Upper lobe of left lung (tissue), 6 donors: ENCODE results near the gene FCAMR. TPM values are rescaled to one million over a fixed set of nuclear protein-coding genes. Genes with fewer than 3 reads are reported as not detected.
A peak's percentile ranks its signal among the peaks of the same experiment; 100 is the strongest.

ENCODE experiments used
- ATAC-seq, 2 donors: fragments of 200-7000 bp; cut with Tn5 transposase; one replicate each; pipeline ENCODE4 v1.9.1; 2022; ENCODE audit warnings: mild to moderate bottlenecking in 2 of 2, moderate library complexity in 2 of 2; ENCODE audit not compliant: low FRiP score in 2 of 2
- DNase-seq, 2 donors: peaks; one replicate each; pipeline ENCODE4 v3.0.0-alpha.2; 2019 to 2020
- H3K27ac ChIP-seq, 4 donors: fragments of 200-600 bp; sonication (generic); one replicate each; pipeline ENCODE4 v1.5.1; 2016 to 2019
- H3K27me3 ChIP-seq, 4 donors: fragments of 200-600 bp; sonication (generic); one replicate each; pipeline ENCODE4 v1.5.1; 2017 to 2019
- H3K36me3 ChIP-seq, 4 donors: fragments of 200-600 bp; sonication (generic); one replicate each; pipeline ENCODE4 v1.5.1; 2016 to 2019
- H3K4me1 ChIP-seq, 4 donors: fragments of 200-600 bp; sonication (generic); one replicate each; pipeline ENCODE4 v1.5.1; 2018 to 2019
- H3K4me3 ChIP-seq, 4 donors: fragments of 200-600 bp; sonication (generic); one replicate each; pipeline ENCODE4 v1.5.1; 2017 to 2019; ENCODE audit warnings: mild to moderate bottlenecking in 2 of 4, moderate library complexity in 1 of 4
- H3K9me3 ChIP-seq, 4 donors: fragments of 200-600 bp; sonication (generic); one replicate each; pipeline ENCODE4 v1.5.1; 2018 to 2019
- CTCF ChIP-seq, 6 experiments: fragments of 450-650 bp in 4 of 6; fragments of 200-600 bp in 2 of 6; sonication (generic) in 2 of 6; IDR thresholded peaks; one replicate each; pipeline ENCODE4 v1.5.1; 2016 to 2019; ENCODE audit warnings: antibody characterized with exemption in 6 of 6
- EP300 ChIP-seq, 4 donors: sonication (generic); formaldehyde crosslinking; IDR thresholded peaks; one replicate each; pipeline ENCODE4 v1.5.1; 2017; ENCODE audit warnings: antibody characterized with exemption in 4 of 4, control low read depth in 2 of 4
- POLR2A ChIP-seq, 4 donors: fragments of 450-650 bp; IDR thresholded peaks; one replicate each; pipeline ENCODE4 v1.5.1; 2016 to 2017; ENCODE audit warnings: antibody characterized with exemption in 4 of 4, mild to moderate bottlenecking in 2 of 4
- POLR2AphosphoS5 ChIP-seq, 2 donors: sonication (generic); formaldehyde crosslinking; IDR thresholded peaks; one replicate each; pipeline ENCODE4 v1.5.1; 2017; ENCODE audit warnings: antibody characterized with exemption in 2 of 2
- WGBS, 2 donors: methylation state at CpG; one replicate each; pipeline ENCODE4 v1.1.5; 2017 to 2018; 5-methylcytosine and 5-hydroxymethylcytosine counted together
- total RNA-seq, 6 donors: library from RNA; depleted of rRNA in 4 of 6; stranded (reverse); fragments of >200 nt in 4 of 6; gene quantifications; one replicate each; pipeline versions ENCODE4 v1.1.0 to v1.2.1, GENCODE V29; 2016 to 2021
- donor health status: DM: no; HTN: no; CAD: no; lungs with moderate emphysema.
- donor health status: DM: no; HTN: yes; CAD: no; lungs with severe emphysema.

The FCAMR gene
- total RNA-seq, 6 donors from 2014 or later = 7.3 TPM; not detected in 5

GRCh38 chr1:206951318-206952100 lies 18.8 kb downstream of the FCAMR start:
- no peaks in the 10 kb centered on the region for H3K36me3 ChIP-seq
- DNase-seq (no peak), ATAC-seq (no peak)
- no peaks in the 10 kb centered on the region for H3K9me3 ChIP-seq
- TF ChIP-seq EP300 (IDR thresholded peaks at IDR 0.05) = no peak
- no peak for TF ChIP-seq POLR2A (IDR thresholded peaks at IDR 0.05)
- no peak for TF ChIP-seq POLR2AphosphoS5 (IDR thresholded peaks at IDR 0.05)
- no peak for TF ChIP-seq CTCF (IDR thresholded peaks at IDR 0.05)
- H3K4me3 ChIP-seq = no peak overlapping the region
- H3K27ac ChIP-seq = peak overlapping the region in 2 of 4 donors; percentile 32 to 63
- H3K27me3 ChIP-seq = no peaks in the 10 kb centered on the region
- H3K4me1 ChIP-seq = peaks cover 0 to 36% (median 15%) of the 10 kb centered on the region in 4 donors
- 64 to 67% methylated on average over 4 of the region's 4 CpGs for WGBS, 2 donors

- DNase-seq (no peak), ATAC-seq (no peak)
- TF ChIP-seq POLR2A (IDR thresholded peaks at IDR 0.05) (no peak), CTCF (IDR thresholded peaks at IDR 0.05) (no peak), POLR2AphosphoS5 (IDR thresholded peaks at IDR 0.05) (no peak), EP300 (IDR thresholded peaks at IDR 0.05) (no peak)
- no peaks in the 10 kb centered on the region for H3K9me3 ChIP-seq
- H3K36me3 ChIP-seq = no peaks in the 10 kb centered on the region
- H3K27ac ChIP-seq = no peak overlapping the region
- peaks cover 0 to 26% (median 13%) of the 10 kb centered on the region in 4 donors for H3K4me1 ChIP-seq
- H3K4me3 ChIP-seq = no peak overlapping the region
- WGBS, 2 donors = 93 to 95% methylated on average over 5 of the region's 5 CpGs
- H3K27me3 ChIP-seq = no peaks in the 10 kb centered on the region
These were observed 20.6 kb downstream of the FCAMR start for GRCh38 chr1:206949641-206950040.

- Histone ChIP-seq H3K27me3 (no peaks in the 10 kb centered on the region), H3K4me1 (peaks cover 0 to 22% (median 12%) of the 10 kb centered on the region in 4 donors), H3K9me3 (no peaks in the 10 kb centered on the region), H3K27ac (no peak overlapping the region), H3K36me3 (no peaks in the 10 kb centered on the region), H3K4me3 (no peak overlapping the region)
- DNase-seq = no peak
- no peak for ATAC-seq
- 72% methylated on average over 4 of the region's 4 CpGs for whole genome bisulfite sequencing, 2 donors
- TF ChIP-seq CTCF (IDR thresholded peaks at IDR 0.05) = no peak
- TF ChIP-seq EP300 (IDR thresholded peaks at IDR 0.05) = no peak
- no peak for TF ChIP-seq POLR2AphosphoS5 (IDR thresholded peaks at IDR 0.05)
These were observed 21.1 kb downstream of the FCAMR start for GRCh38 chr1:206949208-206949607.

- TF ChIP-seq POLR2AphosphoS5 (IDR thresholded peaks at IDR 0.05) = no peak
- no peak for TF ChIP-seq EP300 (IDR thresholded peaks at IDR 0.05)
- TF ChIP-seq POLR2A (IDR thresholded peaks at IDR 0.05) = no peak
- no peak for TF ChIP-seq CTCF (IDR thresholded peaks at IDR 0.05)
- Histone ChIP-seq H3K4me3 (no peak overlapping the region), H3K27me3 (no peaks in the 10 kb centered on the region), H3K9me3 (no peaks in the 10 kb centered on the region), H3K4me1 (peaks cover 0 to 17% (median 3%) of the 10 kb centered on the region in 4 donors), H3K36me3 (no peaks in the 10 kb centered on the region), H3K27ac (peak overlapping the region in 1 of 4 donors; percentile 84)
- no peak for ATAC-seq
- WGBS, 2 donors = 92 to 93% methylated on average over 3 of the region's 3 CpGs
- DNase-seq = no peak
These were observed 23.0 kb downstream of the FCAMR start for GRCh38 chr1:206947255-206947654.
